ENCODE results near the gene CCND1. TPM values are rescaled to one million over a fixed set of nuclear protein-coding genes. Genes with fewer than 3 reads are reported as not detected.

CCND1 gene
- total and polyA plus RNA-seq, 2 of the 8 experiments (the other 6 are each of a cell fraction or from before 2014, with no cell fraction given), result 64.5 to 170 TPM

DNA sequence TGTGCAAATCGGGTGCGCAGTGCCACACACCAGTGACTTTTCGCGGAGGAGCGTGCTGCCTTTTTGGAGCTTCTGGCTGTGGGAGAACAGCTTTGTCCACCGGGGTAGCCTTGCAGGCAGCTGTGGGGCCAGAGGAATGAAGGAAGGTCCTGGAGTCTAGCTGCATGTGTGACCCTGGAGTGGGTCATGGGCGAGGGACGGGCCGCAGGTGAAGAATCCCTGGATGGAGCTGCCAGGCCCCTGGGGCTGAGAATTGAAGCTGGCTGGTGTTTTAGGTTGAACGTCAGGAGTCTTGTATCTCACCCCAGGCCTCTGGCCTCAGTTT, 8.6 kb downstream of the CCND1 start (continued):
- TF ChIP-seq MAX (IDR thresholded peaks at IDR 0.05), result no peak

All from H1 (cell line).